GM18498 (cell line): Measurements from ENCODE around the gene C5orf63.
"Not testable (repeated sequence)": the region's sequence is repeated elsewhere in the genome, so short reads cannot be mapped to it uniquely, and the experiment has no call there.

ENCODE experiments used
- ATAC-seq: cut with Tn5 transposase; IDR thresholded peaks from one replicate; pipeline ENCODE4 v1.9.1; 2021; ENCODE audit warnings: mild to moderate bottlenecking, moderate library complexity; ENCODE audit not compliant: unreplicated experiment

Gene C5orf63

GRCh38 chr5:127038550-127038949, 34.8 kb downstream of the C5orf63 start:
- no peak for ATAC-seq

- no peak for ATAC-seq
These were observed 41.5 kb downstream of the C5orf63 start for GRCh38 chr5:127031863-127032232.

GRCh38 chr5:127031147-127031862, 42.0 kb downstream of the C5orf63 start:
- peak; percentile 25 for ATAC-seq

- ATAC-seq = peak; percentile 95
These were observed 42.8 kb downstream of the C5orf63 start, which contains the start of gene MARCHF3 for GRCh38 chr5:127030259-127031146. Gene MARCHF3, minus strand, starts transcription at chr5:127030558. Its CDS starts 112,387 bp downstream, at chr5:126918171.

GRCh38 chr5:127029581-127030258, 43.6 kb downstream of the C5orf63 start:
- ATAC-seq = peak; percentile 23

- no peak for ATAC-seq
These were observed 44.4 kb downstream of the C5orf63 start for GRCh38 chr5:127028822-127029457.

GRCh38 chr5:127027539-127027938, 45.8 kb downstream of the C5orf63 start:
- ATAC-seq = no peak

GRCh38 chr5:127026166-127026565, 47.1 kb downstream of the C5orf63 start:
- ATAC-seq = no peak

- ATAC-seq = no peak
These were observed 47.8 kb downstream of the C5orf63 start for GRCh38 chr5:127025467-127025866.

- ATAC-seq = no peak
These were observed 48.5 kb downstream of the C5orf63 start for GRCh38 chr5:127024821-127025220.

- not testable (repeated sequence) for ATAC-seq
These were observed 49.6 kb downstream of the C5orf63 start for GRCh38 chr5:127023552-127024191.

GRCh38 chr5:127022846-127023245, 50.5 kb downstream of the C5orf63 start:
- ATAC-seq = no peak

GRCh38 chr5:127019928-127020327, 53.4 kb downstream of the C5orf63 start:
- ATAC-seq = no peak

GRCh38 chr5:127016722-127017121, 56.6 kb downstream of the C5orf63 start:
- not testable (repeated sequence) for ATAC-seq

- ATAC-seq = no peak
These were observed 57.6 kb downstream of the C5orf63 start for GRCh38 chr5:127015716-127016115.

- peak; percentile 65 for ATAC-seq
These were observed 58.7 kb downstream of the C5orf63 start for GRCh38 chr5:127014573-127014972.

GRCh38 chr5:127013407-127013806, 59.9 kb downstream of the C5orf63 start:
- ATAC-seq = no peak

- ATAC-seq = no peak
These were observed 60.4 kb downstream of the C5orf63 start for GRCh38 chr5:127012916-127013315.

- ATAC-seq = peak; percentile 73
These were observed 61.2 kb downstream of the C5orf63 start for GRCh38 chr5:127011961-127012644.

- no peak for ATAC-seq
These were observed 62.1 kb downstream of the C5orf63 start for GRCh38 chr5:127011153-127011552.
